Fibroblast of skin of left biceps (primary cell): Measurements from ENCODE around the gene NXPH4.

ENCODE experiments used
- DNase-seq, 2 experiments: peaks; one replicate each; pipeline ENCODE4 v3.0.0-alpha.2; 2013; ENCODE audit warnings: low read depth in 2 of 2

NXPH4 gene

DNA sequence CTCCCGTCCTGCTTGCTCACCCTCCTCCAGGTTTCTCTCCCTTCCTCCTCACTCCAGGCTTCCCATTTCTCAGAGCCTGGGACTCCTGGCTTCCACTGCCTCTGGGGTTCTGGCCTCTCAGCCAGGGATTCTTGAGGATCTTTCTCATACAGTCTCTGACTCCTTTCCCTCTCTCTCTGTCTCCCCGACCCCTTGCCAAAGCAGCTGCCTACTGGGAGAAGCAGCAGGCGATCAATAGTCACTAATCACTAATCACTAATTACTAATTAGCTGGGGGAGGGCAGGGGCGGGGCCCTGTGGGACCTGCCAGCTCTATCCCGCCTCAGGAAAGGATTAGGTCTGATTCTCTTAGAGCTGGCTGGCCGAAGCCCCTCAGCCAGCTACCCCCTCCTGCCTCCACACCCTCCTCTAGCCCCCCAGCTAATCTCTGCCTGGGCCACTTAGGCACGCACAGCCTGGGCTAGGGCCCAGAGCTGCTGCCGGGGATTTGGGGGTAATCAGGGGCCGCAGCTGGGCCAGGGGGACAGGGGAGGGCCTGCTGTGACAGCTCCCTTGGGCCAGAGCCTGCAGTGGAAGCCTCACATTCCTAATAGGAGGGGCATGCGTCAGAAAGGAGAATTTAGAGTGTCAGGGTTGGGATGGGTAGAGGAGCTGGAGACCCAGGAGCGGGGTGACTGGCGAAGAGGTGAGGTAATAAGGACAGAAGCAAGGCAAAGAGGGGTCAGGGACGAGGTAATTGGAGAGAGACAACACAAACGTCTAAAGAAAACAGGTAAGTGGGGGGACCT lies 2.8 kb downstream of the NXPH4 start:
- DNase-seq: no peak

DNA sequence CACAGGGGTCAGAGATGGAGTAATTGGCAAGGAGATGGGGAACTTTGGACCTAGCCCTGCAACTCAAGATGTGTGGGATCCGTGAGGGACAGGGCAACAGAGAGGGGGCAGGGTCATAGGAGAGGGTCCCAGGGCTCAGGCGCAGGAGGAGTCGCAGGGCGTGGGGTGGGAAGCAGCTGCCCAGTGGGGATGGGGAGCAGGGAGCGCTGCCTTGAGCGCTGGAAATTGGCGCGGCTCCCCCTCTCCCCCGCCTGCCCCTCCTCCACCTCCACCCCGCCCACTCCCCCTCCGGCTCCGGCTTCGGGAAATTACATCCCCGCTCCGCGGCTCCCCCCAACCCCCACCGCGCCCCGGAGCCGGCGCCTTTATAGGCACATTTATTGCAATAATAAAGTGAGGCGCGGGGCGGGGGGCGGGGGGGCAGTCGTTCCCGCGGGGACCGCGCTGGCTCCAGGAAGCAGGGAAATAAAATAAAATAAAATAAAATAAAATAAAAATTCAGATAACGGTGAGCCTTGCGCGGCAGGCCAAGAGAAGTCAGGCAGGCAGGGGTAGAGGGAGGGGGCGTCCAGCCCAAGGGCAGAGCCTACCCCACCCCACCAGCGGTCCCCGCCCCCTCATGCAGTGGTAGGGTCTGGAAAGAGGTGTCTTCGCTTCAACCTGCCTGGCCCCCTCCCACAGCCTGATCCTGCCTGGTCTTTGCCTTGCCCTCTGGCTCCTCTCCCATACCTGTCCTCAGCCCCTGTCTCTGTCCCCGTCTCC lies 3.6 kb downstream of the NXPH4 start:
- DNase-seq: no peak

- DNase-seq: no peak
These were observed 4.2 kb downstream of the NXPH4 start for GRCh38 chr12:57220770-57221168.

GRCh38 chr12:57221169-57221917 lies 4.7 kb downstream of the NXPH4 start:
- DNase-seq: no peak

GRCh38 chr12:57222286-57223190 lies 5.9 kb downstream of the NXPH4 start:
- DNase-seq: no peak

- no peak for DNase-seq
These were observed 6.9 kb downstream of the NXPH4 start for GRCh38 chr12:57223191-57224165.

DNA sequence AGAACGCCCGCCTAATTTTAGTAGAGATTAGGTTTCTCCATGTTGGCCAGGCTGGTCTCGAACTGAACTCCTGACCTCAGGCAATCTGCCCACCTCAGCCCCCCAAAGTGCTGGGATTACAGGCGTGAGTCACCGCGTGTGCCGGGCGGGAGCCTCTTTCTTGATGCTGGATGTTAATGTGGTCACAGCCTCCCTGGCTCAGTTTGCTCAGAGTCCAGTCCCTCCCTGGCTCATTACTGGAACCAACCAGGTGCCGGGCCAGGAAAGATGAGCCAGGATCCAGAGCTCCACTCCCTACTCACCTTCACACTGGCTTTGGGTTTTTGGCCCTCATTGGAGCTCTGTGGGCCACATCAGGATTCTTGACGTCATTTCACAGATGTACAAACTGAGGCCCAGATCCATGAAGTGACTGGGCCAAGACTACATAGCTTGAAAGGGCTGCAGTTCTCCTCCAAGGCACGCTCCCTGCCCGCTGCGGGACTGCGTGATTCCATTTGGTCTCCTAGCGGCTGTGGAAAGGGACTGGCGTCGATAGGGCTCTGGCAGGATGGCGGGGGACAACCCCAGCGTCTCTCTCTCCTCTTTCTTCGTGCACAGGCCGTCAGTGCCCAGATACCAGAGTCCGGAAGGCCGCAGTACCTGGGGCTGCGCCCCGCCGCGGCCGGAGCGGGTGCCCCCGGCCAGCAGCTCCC lies 7.8 kb downstream of the NXPH4 start:
- DNase-seq: no peak

GRCh38 chr12:57224973-57225679 lies 8.5 kb downstream of the NXPH4 start:
- DNase-seq: no peak

DNA sequence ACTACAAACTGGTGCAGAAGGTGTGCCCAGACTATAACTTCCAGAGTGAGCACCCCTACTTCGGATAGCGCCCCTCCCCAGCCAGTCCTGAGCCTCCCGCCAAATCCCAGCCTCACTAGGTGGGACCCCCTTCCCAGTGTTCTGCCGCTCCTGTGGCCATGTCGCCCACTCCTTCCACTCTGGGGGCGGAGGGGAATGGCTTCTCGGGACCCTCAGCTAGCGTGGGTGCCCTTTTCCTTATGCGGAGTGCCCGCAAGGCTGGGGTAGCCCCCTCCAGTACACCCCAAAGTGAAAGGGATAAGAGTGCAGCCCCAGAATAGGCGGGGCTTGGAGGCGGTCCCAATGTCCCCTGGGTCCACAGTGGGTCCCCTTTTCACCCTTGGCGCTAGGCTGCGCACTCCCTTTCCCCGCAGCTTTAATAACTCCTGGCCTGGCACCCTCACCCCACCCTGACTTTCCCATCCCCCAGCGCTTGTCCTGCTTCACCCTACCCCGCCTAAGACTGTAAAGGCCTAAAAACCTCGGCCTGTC lies 9.2 kb downstream of the NXPH4 start:
- DNase-seq: no peak

GRCh38 chr12:57226588-57227314 lies 10.2 kb downstream of the NXPH4 start:
- DNase-seq: no peak

GRCh38 chr12:57227315-57228115 lies 10.9 kb downstream of the NXPH4 start:
- no peak for DNase-seq

DNA sequence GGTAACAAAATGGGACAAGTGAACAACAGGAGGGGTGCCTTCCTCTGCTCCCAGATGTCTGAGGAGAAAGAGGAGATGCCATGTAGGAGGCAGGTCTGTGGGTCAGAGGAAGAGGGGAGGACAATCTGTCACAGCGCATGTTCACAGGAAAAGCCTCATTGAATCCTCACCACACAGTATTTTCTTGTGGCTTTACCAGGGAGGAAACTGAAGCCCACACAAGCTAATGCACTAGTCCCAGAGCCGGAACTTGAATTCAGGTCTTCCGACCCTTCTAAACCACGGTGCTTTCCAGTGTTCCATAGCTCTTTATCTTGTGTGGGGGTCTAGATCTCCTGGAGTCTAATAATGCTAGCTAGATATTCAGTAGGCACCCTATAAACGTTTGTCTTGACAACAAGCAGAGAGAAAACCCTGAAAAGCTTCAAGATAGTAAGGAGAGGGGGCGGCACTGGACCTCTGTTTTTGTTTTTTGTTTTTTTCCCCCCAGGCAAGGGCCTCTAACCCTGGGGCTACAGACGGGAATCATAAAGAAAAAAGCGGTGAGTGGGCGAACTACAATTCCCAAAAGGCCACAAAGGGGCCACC lies 12.5 kb downstream of the NXPH4 start:
- no peak for DNase-seq

GRCh38 chr12:57229634-57230380 lies 13.2 kb downstream of the NXPH4 start, which contains the start of gene SHMT2:
TSS of gene SHMT2 (plus strand) at chr12:57229711. CDS start at chr12:57229779, 68 bp downstream.
- peak; percentile 82 to 83 for DNase-seq

- no peak for DNase-seq
These were observed 14.0 kb downstream of the NXPH4 start for GRCh38 chr12:57230381-57231155.
